ENCODE measurements around the gene SPRYD7. TPM values are rescaled to one million over a fixed set of nuclear protein-coding genes. Genes with fewer than 3 reads are reported as not detected.
A peak's percentile ranks its signal among the peaks of the same experiment; 100 is the strongest.

Gene SPRYD7
- total RNA-seq, 1 donor from 2014 or later: 14.6 TPM

DNA sequence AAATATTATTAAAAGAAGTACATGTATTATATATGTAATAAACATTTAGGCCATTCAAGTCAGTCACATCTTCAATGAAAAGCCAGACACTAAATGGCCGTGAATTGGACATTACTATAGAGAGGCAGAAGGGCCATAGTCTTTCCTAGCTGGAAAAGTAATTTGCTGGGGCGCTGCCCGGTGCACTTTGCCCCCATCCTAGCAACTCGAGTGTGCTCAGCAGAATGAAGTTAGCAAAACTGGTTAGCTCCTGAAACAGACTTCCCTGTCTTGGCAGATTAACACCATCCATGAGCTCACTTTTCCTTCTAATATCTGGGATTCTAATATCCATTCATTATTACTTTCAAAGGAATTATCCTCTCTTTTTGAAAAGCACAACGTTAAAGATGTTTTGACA is 2.8 kb upstream of the SPRYD7 start:
- TF ChIP-seq, protein P1, sequence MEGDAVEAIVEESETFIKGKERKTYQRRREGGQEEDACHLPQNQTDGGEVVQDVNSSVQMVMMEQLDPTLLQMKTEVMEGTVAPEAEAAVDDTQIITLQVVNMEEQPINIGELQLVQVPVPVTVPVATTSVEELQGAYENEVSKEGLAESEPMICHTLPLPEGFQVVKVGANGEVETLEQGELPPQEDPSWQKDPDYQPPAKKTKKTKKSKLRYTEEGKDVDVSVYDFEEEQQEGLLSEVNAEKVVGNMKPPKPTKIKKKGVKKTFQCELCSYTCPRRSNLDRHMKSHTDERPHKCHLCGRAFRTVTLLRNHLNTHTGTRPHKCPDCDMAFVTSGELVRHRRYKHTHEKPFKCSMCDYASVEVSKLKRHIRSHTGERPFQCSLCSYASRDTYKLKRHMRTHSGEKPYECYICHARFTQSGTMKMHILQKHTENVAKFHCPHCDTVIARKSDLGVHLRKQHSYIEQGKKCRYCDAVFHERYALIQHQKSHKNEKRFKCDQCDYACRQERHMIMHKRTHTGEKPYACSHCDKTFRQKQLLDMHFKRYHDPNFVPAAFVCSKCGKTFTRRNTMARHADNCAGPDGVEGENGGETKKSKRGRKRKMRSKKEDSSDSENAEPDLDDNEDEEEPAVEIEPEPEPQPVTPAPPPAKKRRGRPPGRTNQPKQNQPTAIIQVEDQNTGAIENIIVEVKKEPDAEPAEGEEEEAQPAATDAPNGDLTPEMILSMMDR (IDR thresholded peaks at IDR 0.05): no peak
- intact Hi-C loops (cut with DNase I): no loop called here
- DNase-seq (no peak), ATAC-seq (no peak)
- Histone ChIP-seq H3K36me3 (no peaks in the 10 kb centered on the region), H3K4me1 (peaks cover 17% of the 10 kb centered on the region), H3K27me3 (no peaks in the 10 kb centered on the region), H3K27ac (peak overlapping the region; percentile 7), H3K9me3 (no peaks in the 10 kb centered on the region), H3K4me3 (no peak overlapping the region)

DNA sequence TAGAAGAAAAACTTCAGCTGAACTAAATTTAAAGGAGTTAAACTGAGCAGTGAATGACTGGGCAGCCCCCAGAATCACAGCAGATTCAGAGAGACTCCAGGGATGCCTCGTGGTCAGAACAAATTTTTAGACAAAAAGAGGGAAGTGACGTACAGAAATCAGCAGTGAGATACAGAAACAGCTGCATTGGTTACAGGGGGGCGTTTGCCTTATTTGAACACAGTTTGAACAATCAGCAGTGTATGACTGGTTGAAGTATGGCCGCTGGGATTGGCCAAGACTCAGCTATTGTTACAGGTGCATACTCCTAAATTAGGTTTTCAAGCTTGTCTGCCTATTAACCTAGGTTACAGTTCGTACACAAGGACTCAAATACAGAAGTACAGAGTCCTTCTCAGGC is 2.2 kb upstream of the SPRYD7 start:
- Histone ChIP-seq H3K36me3 (no peaks in the 10 kb centered on the region), H3K4me1 (peaks cover 17% of the 10 kb centered on the region), H3K27ac (peak overlapping the region; percentile 7), H3K9me3 (no peaks in the 10 kb centered on the region), H3K27me3 (no peaks in the 10 kb centered on the region), H3K4me3 (no peak overlapping the region)
- DNase-seq (no peak), ATAC-seq (no peak)
- intact Hi-C loops (cut with DNase I): no loop called here
- TF ChIP-seq, protein P1 (IDR thresholded peaks at IDR 0.05): no peak

DNA sequence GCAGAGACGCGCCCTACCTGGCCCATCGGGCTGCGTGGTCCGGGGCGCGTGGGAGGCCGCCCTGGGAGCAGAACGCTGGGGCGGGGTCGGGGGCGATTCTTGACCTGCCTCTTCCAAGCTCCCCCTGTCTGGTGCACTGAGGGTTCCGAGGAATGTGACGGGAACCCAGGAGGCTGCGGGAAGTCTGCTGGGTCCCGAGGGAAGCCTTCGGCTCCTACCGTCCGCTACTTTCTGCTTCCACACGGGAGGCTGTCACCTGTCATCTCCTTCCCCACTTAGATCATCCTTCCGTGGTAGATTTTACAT is 781 bp upstream of the SPRYD7 start:
- Histone ChIP-seq H3K27ac (peak overlapping the region; percentile 20), H3K4me3 (peak overlapping the region; percentile 68), H3K36me3 (no peaks in the 10 kb centered on the region), H3K9me3 (no peaks in the 10 kb centered on the region), H3K4me1 (peaks cover 17% of the 10 kb centered on the region), H3K27me3 (no peaks in the 10 kb centered on the region)
- DNase-seq (no peak), ATAC-seq (no peak)
- TF ChIP-seq, protein P1 (IDR thresholded peaks at IDR 0.05): no peak
- intact Hi-C loops (cut with DNase I): no loop called here

DNA sequence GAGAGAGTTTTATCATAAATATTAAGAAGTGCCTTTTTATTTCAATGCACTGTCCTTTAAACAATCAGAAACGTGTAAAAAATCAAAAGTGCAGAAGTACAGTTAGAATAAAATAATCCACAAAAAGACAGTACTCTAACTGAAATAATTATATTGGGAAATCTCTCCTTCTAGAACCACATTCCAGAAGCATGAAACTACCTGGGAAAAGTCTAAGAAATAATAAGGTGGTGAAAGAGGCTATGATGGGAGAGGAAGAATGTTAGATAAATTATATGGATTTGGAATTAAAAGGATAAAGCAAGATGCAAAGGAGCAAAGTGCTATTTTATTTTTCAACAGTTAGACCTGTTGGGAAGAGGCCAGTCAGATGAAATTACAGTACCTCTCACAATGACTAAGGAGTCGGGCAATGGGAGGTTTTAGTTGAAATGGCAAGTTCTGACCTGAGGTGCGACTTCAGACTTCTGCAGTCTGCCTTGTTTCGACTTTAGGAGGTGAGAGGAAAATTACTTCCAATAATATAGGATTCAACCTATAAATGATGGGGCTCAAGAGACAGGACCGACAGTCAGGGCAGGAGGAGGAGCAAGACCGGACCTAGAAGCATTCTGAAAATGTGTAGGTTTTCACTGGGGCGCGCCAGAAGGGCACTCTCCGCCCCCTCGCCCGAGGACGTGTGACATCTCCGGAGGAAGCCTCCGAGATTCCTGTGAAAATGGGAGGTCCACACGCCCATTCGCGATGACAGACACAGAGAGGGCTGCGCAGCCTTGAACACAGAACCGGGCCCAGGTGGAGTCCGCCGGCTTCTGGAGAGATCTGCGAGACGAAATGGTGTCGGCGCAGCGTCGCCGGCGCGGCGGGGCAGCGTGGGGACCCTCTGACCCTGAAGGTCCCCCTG is 717 bp downstream of the SPRYD7 start:
- Histone ChIP-seq H3K4me1 (peaks cover 17% of the 10 kb centered on the region), H3K9me3 (no peaks in the 10 kb centered on the region), H3K27ac (peak overlapping the region; percentile 84), H3K27me3 (no peaks in the 10 kb centered on the region), H3K36me3 (no peaks in the 10 kb centered on the region), H3K4me3 (peak overlapping the region; percentile 68)
- intact Hi-C loops (cut with DNase I): no loop called here
- TF ChIP-seq, protein P1 (IDR thresholded peaks at IDR 0.05): no peak
- DNase-seq (no peak), ATAC-seq (peak; percentile 53)

DNA sequence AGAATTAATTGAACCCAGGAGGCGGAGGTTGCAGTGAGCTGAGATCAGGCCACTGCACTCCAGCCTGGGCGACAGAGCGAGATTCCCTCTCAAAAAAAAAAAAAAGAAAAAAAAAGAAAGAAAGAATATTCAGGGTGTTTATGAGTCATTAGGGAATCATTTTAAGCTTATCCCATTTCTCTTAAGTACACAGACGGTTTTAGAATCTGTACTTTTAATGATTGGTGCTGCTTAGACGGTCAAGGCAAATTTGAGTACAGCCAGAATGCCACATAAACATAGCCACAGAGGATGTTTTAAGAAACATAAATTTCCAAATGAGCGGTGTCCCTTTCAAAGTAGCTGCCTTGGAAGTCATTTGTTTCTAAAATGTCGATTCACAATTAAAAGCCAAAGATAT is 2.6 kb downstream of the SPRYD7 start:
- Histone ChIP-seq H3K4me1 (peaks cover 12% of the 10 kb centered on the region), H3K27me3 (no peaks in the 10 kb centered on the region), H3K36me3 (peaks cover 9% of the 10 kb centered on the region), H3K27ac (no peak overlapping the region), H3K4me3 (no peak overlapping the region), H3K9me3 (no peaks in the 10 kb centered on the region)
- DNase-seq (no peak), ATAC-seq (no peak)
- intact Hi-C loops (cut with DNase I): no loop called here
- TF ChIP-seq, protein P1 (IDR thresholded peaks at IDR 0.05): no peak
